A549 (cell line): ENCODE measurements around the gene STK17A. TPM values are rescaled to one million over a fixed set of nuclear protein-coding genes. Genes with fewer than 3 reads are reported as not detected.
A peak's percentile ranks its signal among the peaks of the same experiment; 100 is the strongest.

Experiments used
- ATAC-seq, 2 experiments: fragments of 200-7000 bp in 1 of 2; fragments of >200 bp in 1 of 2; cut with Nextera tagmentation in 1 of 2; cut with Tn5 transposase in 1 of 2; 3 replicates each; pipeline versions ENCODE4 v1.8.0 to v1.9.1; 2018 to 2020; ENCODE audit warnings: mild to moderate bottlenecking in 1 of 2, moderate library complexity in 1 of 2
- CTCF ChIA-PET: fragments of 300-600 bp; sonication (Branson Sonifier 250); formaldehyde crosslinking; extraction: SDS; loops from one replicate; lab custom pipeline; 2021; ENCODE audit warnings: antibody characterized with exemption, inconsistent platforms; lab: Yijun Ruan, JAX
- POLR2A ChIA-PET: fragments of 350-600 bp; formaldehyde crosslinking; extraction: SDS; loops from one replicate; lab custom pipeline; 2021; ENCODE audit warnings: antibody characterized with exemption, inconsistent platforms; lab: Yijun Ruan, JAX
- DNase-seq, 2 experiments: peaks; one replicate each; pipeline versions ENCODE4 v3.0.0 to v3.0.0-alpha.2; 2011 to 2016; ENCODE audit warnings: low read depth in 1 of 2, low spot score in 1 of 2
- FAIRE-seq: peaks from 2 replicates; lab custom pipeline; 2011; peaks lifted over from hg19 to GRCh38; lab: Jason Lieb, UNC
- H3K27ac ChIP-seq, 2 experiments: fragments of >200 bp; sonication (Bioruptor Twin); formaldehyde crosslinking; 3 replicates each; pipeline ENCODE4 v1.5.1; 2016 to 2017
- H3K4me1 ChIP-seq: fragments of >200 bp; sonication (Bioruptor Twin); formaldehyde crosslinking; 3 replicates; pipeline ENCODE4 v1.6.1; 2016
- H3K4me2 ChIP-seq: fragments of >200 bp; sonication (Bioruptor Twin); formaldehyde crosslinking; 3 replicates; pipeline ENCODE4 v1.6.1; 2016
- H3K4me3 ChIP-seq: fragments of >200 bp; sonication (Bioruptor Twin); formaldehyde crosslinking; 3 replicates; pipeline ENCODE4 v1.5.1; 2016
- H3K9me3 ChIP-seq: fragments of >200 bp; sonication (Bioruptor Twin); formaldehyde crosslinking; 3 replicates; pipeline ENCODE4 v1.6.1; 2016
- CBX8 ChIP-seq: fragments of 200-600 bp; sonication (generic); IDR thresholded peaks from 2 replicates; pipeline ENCODE4 v1.6.1; 2016
- CHD4 ChIP-seq: fragments of 200-600 bp; sonication (generic); IDR thresholded peaks from 2 replicates; pipeline ENCODE4 v1.6.1; 2016; ENCODE audit warnings: antibody characterized with exemption, mild to moderate bottlenecking, borderline replicate concordance
- FOSB ChIP-seq: fragments of 250-450 bp; sonication (Bioruptor Pico); IDR thresholded peaks from 2 replicates; pipeline ENCODE4 v1.5.0; 2020; ENCODE audit warnings: mild to moderate bottlenecking, moderate library complexity
- FOSL2 ChIP-seq, 2 experiments: fragments of 450-650 bp in 1 of 2; fragments of >200 bp in 1 of 2; sonication (Bioruptor Twin) in 1 of 2; formaldehyde crosslinking; IDR thresholded peaks; 2 replicates each; pipeline versions ENCODE4 v1.5.0 to v1.6.1; 2016 to 2020; ENCODE audit warnings: mild to moderate bottlenecking in 1 of 2, moderate library complexity in 1 of 2
- FOXS1 ChIP-seq: fragments of 250-450 bp; sonication (Bioruptor Pico); IDR thresholded peaks from 2 replicates; pipeline ENCODE4 v1.5.0; 2020; ENCODE audit warnings: mild to moderate bottlenecking, moderate library complexity
- HEYL ChIP-seq: fragments of 250-450 bp; sonication (Bioruptor Pico); IDR thresholded peaks from 2 replicates; pipeline ENCODE4 v1.8.0; 2021; ENCODE audit warnings: mild to moderate bottlenecking, moderate library complexity
- HOXA7 ChIP-seq: fragments of 250-450 bp; sonication (Bioruptor Pico); IDR thresholded peaks from 2 replicates; pipeline ENCODE4 v1.5.0; 2020; ENCODE audit warnings: mild to moderate bottlenecking, moderate library complexity
- JUN ChIP-seq, 2 experiments: fragments of >200 bp; sonication (Bioruptor Twin); formaldehyde crosslinking; IDR thresholded peaks; 2 replicates in 1 of 2; 3 replicates in 1 of 2; pipeline ENCODE4 v1.6.1; 2016 to 2017
- JUNB ChIP-seq: fragments of >200 bp; sonication (Bioruptor Twin); formaldehyde crosslinking; IDR thresholded peaks from 2 replicates; pipeline ENCODE4 v1.6.1; 2016
- KDM1A ChIP-seq: fragments of 200-600 bp; sonication (generic); IDR thresholded peaks from 2 replicates; pipeline ENCODE4 v1.6.1; 2016; ENCODE audit warnings: low read depth, mild to moderate bottlenecking
- MYC ChIP-seq: IDR thresholded peaks from 2 replicates; pipeline ENCODE4 v1.6.1; 2012; ENCODE audit warnings: mild to moderate bottlenecking, inconsistent platforms, low read length, improper control_type of control experiment, borderline replicate concordance
- PHF8 ChIP-seq: fragments of 200-600 bp; sonication (generic); IDR thresholded peaks from 2 replicates; pipeline ENCODE4 v1.6.1; 2016; ENCODE audit warnings: low read depth, mild to moderate bottlenecking, antibody characterized with exemption, moderate library complexity, borderline replicate concordance
- RAD21 ChIP-seq, 2 experiments: fragments of >200 bp in 1 of 2; sonication (Bioruptor Twin) in 1 of 2; formaldehyde crosslinking in 1 of 2; IDR thresholded peaks in 1 of 2; conservative IDR thresholded peaks in 1 of 2; 2 replicates in 1 of 2; 3 replicates in 1 of 2; pipeline ENCODE4 v1.6.1; 2012 to 2018; ENCODE audit warnings: inconsistent platforms in 1 of 2
- RFX5 ChIP-seq: fragments of 450-650 bp; IDR thresholded peaks from 2 replicates; pipeline ENCODE4 v1.7.1; 2014; ENCODE audit warnings: antibody characterized with exemption, mild to moderate bottlenecking, moderate library complexity
- RNF2 ChIP-seq: fragments of 200-600 bp; sonication (generic); IDR thresholded peaks from 2 replicates; pipeline ENCODE4 v1.6.1; 2016; ENCODE audit warnings: low read depth, mild to moderate bottlenecking, antibody characterized with exemption, moderate library complexity, borderline replicate concordance
- SMC3 ChIP-seq: fragments of >200 bp; sonication (Bioruptor Twin); formaldehyde crosslinking; IDR thresholded peaks from 3 replicates; pipeline ENCODE4 v1.6.1; 2018; ENCODE audit warnings: inconsistent platforms
- TFCP2L1 ChIP-seq: fragments of 250-450 bp; sonication (Bioruptor Pico); IDR thresholded peaks from 2 replicates; pipeline ENCODE4 v1.5.0; 2021; ENCODE audit warnings: mild to moderate bottlenecking
- ZFP36 ChIP-seq: fragments of 450-650 bp; IDR thresholded peaks from 2 replicates; pipeline ENCODE4 v1.6.1; 2014; ENCODE audit warnings: borderline replicate concordance; ENCODE audit not compliant: partially characterized antibody
- WGBS: methylation state at CpG from one replicate; pipeline ENCODE4 v1.1.6; 2017; ENCODE audit errors: missing lambda C conversion rate; 5-methylcytosine and 5-hydroxymethylcytosine counted together
- polyA plus RNA-seq, 4 experiments: library from polyadenylated mRNA; depleted of rRNA in 3 of 4; stranded (reverse); fragments of >200 nt; fragmentation: RNase III in 1 of 4; extraction: RNeasy Plus Mini Kit Qiagen cat#74134 plus additional on column Dnase treatment in 1 of 4; gene quantifications; 2 replicates in 3 of 4; 3 replicates in 1 of 4; pipeline ENCODE4 v1.2.3, GENCODE V29; 2011 to 2017
- TF ChIP-seq, protein P1 (sequence below): fragments of 150-350 bp; IDR thresholded peaks from 2 replicates; pipeline ENCODE4 v1.6.1; 2014; ENCODE audit warnings: low read depth, mild to moderate bottlenecking, low read length
- TF ChIP-seq, protein P2 (sequence below): IDR thresholded peaks from 2 replicates; pipeline ENCODE4 v1.6.1; 2012; ENCODE audit warnings: low read depth, borderline replicate concordance
- TF ChIP-seq, protein P3 (sequence below): fragments of 200-600 bp; sonication (generic); IDR thresholded peaks from 2 replicates; pipeline ENCODE4 v1.6.1; 2016; ENCODE audit warnings: antibody characterized with exemption, mild to moderate bottlenecking, moderate library complexity

Gene STK17A
- polyA plus RNA-seq, 2 of the 4 experiments (the other 2 are of a cell fraction) = 27.3 to 47.5 TPM

DNA sequence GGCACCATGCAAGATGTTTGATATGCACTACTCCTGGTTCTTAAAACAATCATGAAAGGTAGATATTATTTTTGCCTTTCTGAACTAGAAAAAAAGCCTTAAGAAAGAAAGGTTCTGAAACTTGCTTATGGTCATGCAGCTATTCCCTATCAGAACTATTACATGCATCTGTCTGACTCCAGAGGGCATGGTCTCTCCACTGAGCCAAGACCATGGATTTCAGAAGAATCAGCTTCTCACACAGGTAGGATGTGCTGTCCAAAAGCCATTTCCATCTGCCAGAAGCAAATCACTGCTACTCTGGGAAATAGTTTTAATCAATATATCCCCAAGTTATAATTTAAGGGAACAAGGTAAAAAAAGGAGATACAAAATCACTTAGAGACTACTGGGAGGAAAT, 69.5 kb downstream of the STK17A start:
- FAIRE-seq (no peak), DNase-seq (peak in 1 of 2 experiments; percentile 27), ATAC-seq (no peak)
- ChIA-PET POLR2A (interaction anchor here (0.9 kb wide), 1 partner anchor 70 kb away, joined by 3 read pairs; the partner anchor contains the start of gene STK17A), CTCF (interaction anchor here (0.6 to 2.4 kb wide), 4 partner anchors 11 to 70 kb away, joined by 3 to 17 read pairs (median 5); partner anchors contain the start of gene STK17A)
- no peak overlapping the region for H3K4me2 ChIP-seq
- no peak overlapping the region for H3K4me3 ChIP-seq
- H3K4me1 ChIP-seq = peaks cover 72% of the 10 kb centered on the region
- peak overlapping the region in 1 of 2 experiments; percentile 92; a peak in 2 of 6 replicates for H3K27ac ChIP-seq
- TF ChIP-seq SMC3 = peak; percentile 29; the same call in 2 of the 3 replicates
- TF ChIP-seq JUN (IDR thresholded peaks at IDR 0.05) = no peak
- TF ChIP-seq RAD21 (conservative IDR thresholded peaks at IDR 0.05 in 1 of 2, IDR thresholded peaks at IDR 0.05 in 1 of 2) = peak; percentile 40 to 48; a peak in 2 of 5 replicates
- no peak for TF ChIP-seq RFX5
- no peak for TF ChIP-seq HEYL
- H3K9me3 ChIP-seq = no peaks in the 10 kb centered on the region

DNA sequence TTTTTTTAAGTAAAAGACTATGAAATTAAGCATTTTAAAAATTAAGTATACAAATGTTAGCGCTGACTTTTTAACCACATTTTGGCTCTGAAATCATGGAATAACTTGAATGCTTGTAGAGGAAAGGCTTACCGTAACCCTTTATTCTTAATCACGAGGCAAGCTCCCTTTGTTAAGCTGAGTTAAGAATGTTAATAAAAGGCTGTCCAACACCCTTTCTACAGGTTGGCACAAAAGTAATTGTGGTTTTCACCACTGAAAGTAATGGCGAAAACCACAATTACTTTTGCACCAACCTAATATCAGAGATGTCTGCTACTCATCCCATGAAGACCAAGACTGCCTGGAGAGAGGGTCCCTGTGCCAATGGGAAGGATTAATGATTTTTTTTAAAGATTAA, 70.6 kb downstream of the STK17A start:
- FAIRE-seq = no peak

DNA sequence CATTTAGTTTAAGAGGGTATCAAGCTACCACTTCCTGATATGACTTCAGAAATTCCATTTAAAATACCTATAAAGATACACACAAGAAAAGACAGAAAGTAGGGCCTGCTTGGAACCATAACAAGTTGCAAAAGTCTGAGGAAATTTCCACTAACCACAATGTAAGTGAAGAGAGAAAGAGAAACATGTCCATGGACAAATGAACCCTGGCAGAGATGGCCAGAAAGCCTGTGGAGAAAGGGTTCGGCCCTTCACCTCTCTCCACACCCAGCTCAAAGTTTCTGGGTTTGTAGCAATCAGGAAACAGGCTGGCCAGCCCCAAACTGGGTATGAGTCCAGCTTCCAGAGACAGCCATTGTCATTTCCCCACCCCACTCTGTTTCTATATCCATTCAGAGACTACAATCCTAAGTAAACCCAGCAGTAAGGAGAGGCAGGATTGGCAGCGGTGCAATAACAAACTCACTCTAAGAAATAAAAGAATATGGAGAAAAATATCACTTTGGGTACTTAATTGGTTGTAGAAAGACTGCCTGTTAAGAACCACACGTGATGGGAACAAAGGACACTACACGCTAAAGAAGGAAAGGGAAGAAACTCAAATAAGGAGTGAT, 71.1 kb downstream of the STK17A start:
- H3K9me3 ChIP-seq = no peaks in the 10 kb centered on the region
- TF ChIP-seq ZFP36 (no peak), RAD21 (conservative IDR thresholded peaks at IDR 0.05 in 1 of 2, IDR thresholded peaks at IDR 0.05 in 1 of 2) (no peak), CHD4 (no peak), KDM1A (no peak), FOSB (CRISPR knock-in tag) (no peak), RFX5 (no peak), PHF8 (no peak), CBX8 (no peak), FOSL2 (IDR thresholded peaks at IDR 0.05) (no peak), FOSL2 (CRISPR knock-in tag; IDR thresholded peaks at IDR 0.05) (no peak), HOXA7 (CRISPR knock-in tag) (no peak), RNF2 (no peak), TFCP2L1 (CRISPR knock-in tag) (no peak), FOXS1 (no peak), HEYL (no peak), JUNB (no peak)
- TF ChIP-seq, protein P1, sequence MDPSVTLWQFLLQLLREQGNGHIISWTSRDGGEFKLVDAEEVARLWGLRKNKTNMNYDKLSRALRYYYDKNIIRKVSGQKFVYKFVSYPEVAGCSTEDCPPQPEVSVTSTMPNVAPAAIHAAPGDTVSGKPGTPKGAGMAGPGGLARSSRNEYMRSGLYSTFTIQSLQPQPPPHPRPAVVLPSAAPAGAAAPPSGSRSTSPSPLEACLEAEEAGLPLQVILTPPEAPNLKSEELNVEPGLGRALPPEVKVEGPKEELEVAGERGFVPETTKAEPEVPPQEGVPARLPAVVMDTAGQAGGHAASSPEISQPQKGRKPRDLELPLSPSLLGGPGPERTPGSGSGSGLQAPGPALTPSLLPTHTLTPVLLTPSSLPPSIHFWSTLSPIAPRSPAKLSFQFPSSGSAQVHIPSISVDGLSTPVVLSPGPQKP = no peak
- TF ChIP-seq, protein P2, sequence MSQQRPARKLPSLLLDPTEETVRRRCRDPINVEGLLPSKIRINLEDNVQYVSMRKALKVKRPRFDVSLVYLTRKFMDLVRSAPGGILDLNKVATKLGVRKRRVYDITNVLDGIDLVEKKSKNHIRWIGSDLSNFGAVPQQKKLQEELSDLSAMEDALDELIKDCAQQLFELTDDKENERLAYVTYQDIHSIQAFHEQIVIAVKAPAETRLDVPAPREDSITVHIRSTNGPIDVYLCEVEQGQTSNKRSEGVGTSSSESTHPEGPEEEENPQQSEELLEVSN = no peak
- TF ChIP-seq, protein P3, sequence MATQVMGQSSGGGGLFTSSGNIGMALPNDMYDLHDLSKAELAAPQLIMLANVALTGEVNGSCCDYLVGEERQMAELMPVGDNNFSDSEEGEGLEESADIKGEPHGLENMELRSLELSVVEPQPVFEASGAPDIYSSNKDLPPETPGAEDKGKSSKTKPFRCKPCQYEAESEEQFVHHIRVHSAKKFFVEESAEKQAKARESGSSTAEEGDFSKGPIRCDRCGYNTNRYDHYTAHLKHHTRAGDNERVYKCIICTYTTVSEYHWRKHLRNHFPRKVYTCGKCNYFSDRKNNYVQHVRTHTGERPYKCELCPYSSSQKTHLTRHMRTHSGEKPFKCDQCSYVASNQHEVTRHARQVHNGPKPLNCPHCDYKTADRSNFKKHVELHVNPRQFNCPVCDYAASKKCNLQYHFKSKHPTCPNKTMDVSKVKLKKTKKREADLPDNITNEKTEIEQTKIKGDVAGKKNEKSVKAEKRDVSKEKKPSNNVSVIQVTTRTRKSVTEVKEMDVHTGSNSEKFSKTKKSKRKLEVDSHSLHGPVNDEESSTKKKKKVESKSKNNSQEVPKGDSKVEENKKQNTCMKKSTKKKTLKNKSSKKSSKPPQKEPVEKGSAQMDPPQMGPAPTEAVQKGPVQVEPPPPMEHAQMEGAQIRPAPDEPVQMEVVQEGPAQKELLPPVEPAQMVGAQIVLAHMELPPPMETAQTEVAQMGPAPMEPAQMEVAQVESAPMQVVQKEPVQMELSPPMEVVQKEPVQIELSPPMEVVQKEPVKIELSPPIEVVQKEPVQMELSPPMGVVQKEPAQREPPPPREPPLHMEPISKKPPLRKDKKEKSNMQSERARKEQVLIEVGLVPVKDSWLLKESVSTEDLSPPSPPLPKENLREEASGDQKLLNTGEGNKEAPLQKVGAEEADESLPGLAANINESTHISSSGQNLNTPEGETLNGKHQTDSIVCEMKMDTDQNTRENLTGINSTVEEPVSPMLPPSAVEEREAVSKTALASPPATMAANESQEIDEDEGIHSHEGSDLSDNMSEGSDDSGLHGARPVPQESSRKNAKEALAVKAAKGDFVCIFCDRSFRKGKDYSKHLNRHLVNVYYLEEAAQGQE = no peak
- TF ChIP-seq, all 56 proteins: peak for 0
- ChIA-PET CTCF (interaction anchor here (1.9 to 2.4 kb wide), 2 partner anchors 46 to 71 kb away, joined by 6 to 17 read pairs; partner anchors contain the start of gene STK17A), POLR2A (no interaction called here)
- Histone ChIP-seq H3K27ac (peak overlapping the region in 1 of 2 experiments; percentile 69; a peak in 3 of 6 replicates), H3K4me3 (no peak overlapping the region), H3K4me1 (peaks cover 72% of the 10 kb centered on the region), H3K4me2 (no peak overlapping the region)
- FAIRE-seq (no peak), DNase-seq (no peak), ATAC-seq (no peak)
- WGBS = 91% methylated on average over 4 of the region's 4 CpGs

More for the DNA sequence above, 70.6 kb downstream of the STK17A start:
- TF ChIP-seq MYC = no peak
- Histone ChIP-seq H3K27ac (peak overlapping the region in 1 of 2 experiments; percentile 69; a peak in 2 of 6 replicates), H3K4me1 (peaks cover 72% of the 10 kb centered on the region), H3K9me3 (no peaks in the 10 kb centered on the region), H3K4me2 (no peak overlapping the region), H3K4me3 (no peak overlapping the region)
- ChIA-PET POLR2A (no interaction called here), CTCF (interaction anchor here (1.9 to 2.4 kb wide), 2 partner anchors 46 to 71 kb away, joined by 6 to 17 read pairs; partner anchors contain the start of gene STK17A)
- 90% methylated on average over 4 of the region's 4 CpGs for WGBS
- no peak for ATAC-seq
- DNase-seq = no peak
